HL-60 (cell line): ENCODE results near the gene CPT1A.
A peak's percentile ranks its signal among the peaks of the same experiment; 100 is the strongest.

Source experiments
- DNase-seq, 2 experiments: peaks; one replicate each; pipeline ENCODE4 v3.0.0-alpha.2; 2010 to 2020; ENCODE audit warnings: low read depth in 1 of 2, low spot score in 1 of 2
- H3K27ac ChIP-seq: fragments of 250-450 bp; sonication (Bioruptor Pico); replicated peaks from 2 replicates; pipeline ENCODE4 v1.5.1; 2020; ENCODE audit warnings: mild to moderate bottlenecking, moderate library complexity
- H3K27me3 ChIP-seq: fragments of 250-450 bp; sonication (Bioruptor Pico); 2 replicates; pipeline ENCODE4 v1.5.1; 2021; ENCODE audit warnings: mild to moderate bottlenecking, moderate library complexity; ENCODE audit not compliant: insufficient read depth, poor library complexity, severe bottlenecking
- H3K4me3 ChIP-seq: replicated peaks from 2 replicates; pipeline ENCODE4 v1.5.1; 2011; ENCODE audit warnings: mild to moderate bottlenecking, control low read depth, low read length; ENCODE audit not compliant: insufficient read depth
- CTCF ChIP-seq: IDR thresholded peaks from one replicate; pipeline ENCODE4 v1.5.1; 2011; ENCODE audit warnings: low read length, control low read depth, inconsistent platforms; ENCODE audit not compliant: insufficient read depth
- GABPA ChIP-seq: IDR thresholded peaks from 2 replicates; pipeline ENCODE4 v1.6.1; 2012; ENCODE audit warnings: low read depth
- POLR2AphosphoS5 ChIP-seq: IDR thresholded peaks from 2 replicates; pipeline ENCODE4 v1.6.1; 2012; ENCODE audit warnings: low read depth
- SPI1 ChIP-seq: IDR thresholded peaks from 2 replicates; pipeline ENCODE4 v1.6.1; 2012; ENCODE audit warnings: low read depth, mild to moderate bottlenecking, borderline replicate concordance
- TF ChIP-seq, protein P1 (sequence below): IDR thresholded peaks from 2 replicates; pipeline ENCODE4 v1.6.1; 2012; ENCODE audit warnings: low read depth; ENCODE audit not compliant: insufficient replicate concordance

The CPT1A gene

DNA sequence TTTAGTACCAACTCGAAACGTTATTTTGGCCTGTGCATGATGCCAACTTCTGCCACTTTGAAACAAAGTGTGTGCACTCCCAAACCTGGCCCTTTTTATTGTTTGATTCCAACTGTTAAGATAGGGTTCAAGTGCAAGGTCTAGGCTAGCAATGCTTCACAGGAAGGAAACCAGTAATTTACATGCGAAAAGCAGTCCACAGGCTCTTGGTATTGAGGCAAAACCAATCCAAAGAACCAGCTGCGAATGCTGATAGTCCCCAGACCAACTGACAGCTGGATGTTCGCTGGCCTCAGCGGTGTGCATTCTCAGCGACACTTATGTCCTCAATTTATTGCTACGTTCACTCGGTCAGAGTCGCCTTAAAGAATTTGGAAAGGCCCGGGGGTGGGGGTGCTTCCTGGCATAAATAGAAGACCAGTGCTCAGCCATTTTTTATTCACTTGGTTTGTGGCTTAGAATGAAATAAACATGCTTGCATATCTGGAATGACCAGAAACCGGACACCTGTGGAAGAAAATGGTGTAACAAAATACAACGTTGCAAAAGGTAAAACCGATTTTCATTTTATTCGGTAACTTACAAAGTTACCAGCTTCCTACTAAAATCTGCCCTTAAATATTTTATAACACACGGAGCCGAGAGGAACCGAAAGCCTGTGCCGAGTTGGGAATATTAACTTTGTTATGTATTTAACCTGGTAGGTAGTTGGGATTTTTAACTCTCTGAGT is 1.6 kb downstream of the CPT1A start:
- peak overlapping the region; percentile 92 for H3K27ac ChIP-seq
- H3K27me3 ChIP-seq: no peaks in the 10 kb centered on the region
- H3K4me3 ChIP-seq: peak overlapping the region; percentile 94
- no peak for TF ChIP-seq SPI1
- TF ChIP-seq, protein P1, sequence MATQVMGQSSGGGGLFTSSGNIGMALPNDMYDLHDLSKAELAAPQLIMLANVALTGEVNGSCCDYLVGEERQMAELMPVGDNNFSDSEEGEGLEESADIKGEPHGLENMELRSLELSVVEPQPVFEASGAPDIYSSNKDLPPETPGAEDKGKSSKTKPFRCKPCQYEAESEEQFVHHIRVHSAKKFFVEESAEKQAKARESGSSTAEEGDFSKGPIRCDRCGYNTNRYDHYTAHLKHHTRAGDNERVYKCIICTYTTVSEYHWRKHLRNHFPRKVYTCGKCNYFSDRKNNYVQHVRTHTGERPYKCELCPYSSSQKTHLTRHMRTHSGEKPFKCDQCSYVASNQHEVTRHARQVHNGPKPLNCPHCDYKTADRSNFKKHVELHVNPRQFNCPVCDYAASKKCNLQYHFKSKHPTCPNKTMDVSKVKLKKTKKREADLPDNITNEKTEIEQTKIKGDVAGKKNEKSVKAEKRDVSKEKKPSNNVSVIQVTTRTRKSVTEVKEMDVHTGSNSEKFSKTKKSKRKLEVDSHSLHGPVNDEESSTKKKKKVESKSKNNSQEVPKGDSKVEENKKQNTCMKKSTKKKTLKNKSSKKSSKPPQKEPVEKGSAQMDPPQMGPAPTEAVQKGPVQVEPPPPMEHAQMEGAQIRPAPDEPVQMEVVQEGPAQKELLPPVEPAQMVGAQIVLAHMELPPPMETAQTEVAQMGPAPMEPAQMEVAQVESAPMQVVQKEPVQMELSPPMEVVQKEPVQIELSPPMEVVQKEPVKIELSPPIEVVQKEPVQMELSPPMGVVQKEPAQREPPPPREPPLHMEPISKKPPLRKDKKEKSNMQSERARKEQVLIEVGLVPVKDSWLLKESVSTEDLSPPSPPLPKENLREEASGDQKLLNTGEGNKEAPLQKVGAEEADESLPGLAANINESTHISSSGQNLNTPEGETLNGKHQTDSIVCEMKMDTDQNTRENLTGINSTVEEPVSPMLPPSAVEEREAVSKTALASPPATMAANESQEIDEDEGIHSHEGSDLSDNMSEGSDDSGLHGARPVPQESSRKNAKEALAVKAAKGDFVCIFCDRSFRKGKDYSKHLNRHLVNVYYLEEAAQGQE: no peak
- TF ChIP-seq POLR2AphosphoS5: no peak
- no peak for TF ChIP-seq CTCF
- no peak; the same call in 1 of the 2 replicates for TF ChIP-seq GABPA
- DNase-seq: peak in 1 of 2 experiments; percentile 59

DNA sequence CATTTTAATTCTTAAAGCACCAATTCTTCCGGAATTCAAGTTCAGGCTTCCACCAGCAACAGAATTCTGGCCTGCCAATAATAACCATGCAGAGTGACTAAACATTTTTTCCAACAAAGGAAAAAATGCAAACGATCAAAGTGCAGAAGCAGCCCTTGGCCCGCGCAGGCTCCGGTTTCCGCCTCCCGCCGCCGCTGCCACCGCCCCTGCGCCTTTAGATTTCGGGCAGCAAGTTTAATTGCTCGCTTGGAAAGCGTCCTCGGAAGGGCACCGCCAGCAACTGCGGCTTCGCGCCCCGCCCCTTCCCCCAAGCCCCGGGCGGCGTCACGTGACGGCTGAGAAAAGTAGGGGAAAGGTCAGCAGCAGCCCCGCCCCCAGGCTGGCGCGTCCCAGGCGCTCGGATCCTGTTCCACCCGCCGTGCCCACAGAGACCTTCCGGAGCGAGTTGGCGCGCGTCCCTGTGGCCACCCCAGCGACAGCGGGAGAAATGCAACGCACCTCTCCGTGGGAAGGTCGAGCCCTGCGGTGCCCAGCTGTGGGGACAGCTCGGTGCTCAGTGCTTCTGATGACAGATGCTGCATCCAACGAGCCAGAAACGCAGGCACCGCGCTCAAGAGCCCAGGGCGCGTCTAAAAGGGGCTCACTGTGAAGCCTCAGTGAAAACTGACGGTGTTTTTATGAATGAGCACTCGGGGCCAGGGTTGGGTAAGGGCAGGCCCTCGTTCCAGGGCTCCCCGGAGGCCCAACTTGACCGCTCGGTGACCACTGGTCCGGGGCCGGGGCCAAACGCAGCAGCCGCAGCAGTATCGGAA is 2.5 kb downstream of the CPT1A start:
- peak overlapping the region; percentile 94 for H3K4me3 ChIP-seq
- peak overlapping the region; percentile 92 for H3K27ac ChIP-seq

More for the DNA sequence above, 2.5 kb downstream of the CPT1A start:
- DNase-seq: peak; percentile 88 to 97
- TF ChIP-seq, protein P1: no peak
- TF ChIP-seq GABPA: peak; percentile 37; the same call in 1 of the 2 replicates
- TF ChIP-seq SPI1: no peak
- peak; percentile 81 for TF ChIP-seq POLR2AphosphoS5
- no peak for TF ChIP-seq CTCF
- no peaks in the 10 kb centered on the region for H3K27me3 ChIP-seq
